Measurements from ENCODE around the gene OLFM2. TPM values are rescaled to one million over a fixed set of nuclear protein-coding genes. Genes with fewer than 3 reads are reported as not detected.

Gene OLFM2
- total and polyA plus RNA-seq, 2 experiments from 2014 or later: 58.1 to 117 TPM

DNA sequence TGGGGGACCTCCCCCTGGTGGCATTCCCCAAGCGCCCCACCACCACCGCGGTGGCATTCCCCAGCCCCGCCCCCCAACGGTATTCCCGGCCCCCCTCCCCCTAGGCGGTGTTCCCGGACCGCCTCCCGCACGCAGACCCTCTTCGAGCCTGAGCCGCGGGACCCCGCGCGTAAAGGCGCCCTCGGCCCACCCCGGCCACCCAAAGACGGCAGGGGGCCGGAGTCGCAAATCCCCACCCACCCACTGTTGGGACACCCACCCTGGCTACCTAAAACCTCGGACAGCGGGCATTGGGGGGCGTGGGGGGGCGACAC, 22.4 kb downstream of the OLFM2 start:
- no peak for TF ChIP-seq ZNF331 (CRISPR knock-in tag; IDR thresholded peaks at IDR 0.05; ENCODE audit: low read depth)
- TF ChIP-seq STAT1 (IDR thresholded peaks at IDR 0.05; ENCODE audit: unreplicated experiment): no peak
- no peak for TF ChIP-seq CREB1 (CRISPR knock-in tag; IDR thresholded peaks at IDR 0.05; ENCODE audit: low read depth)
- TF ChIP-seq EZH2phosphoT487 (IDR thresholded peaks at IDR 0.05; ENCODE audit: unreplicated experiment): no peak
- TF ChIP-seq NANOG (IDR thresholded peaks at IDR 0.05; ENCODE audit: borderline replicate concordance): no peak
- no peak for TF ChIP-seq JUNB (IDR thresholded peaks at IDR 0.05; ENCODE audit: unreplicated experiment)
- TF ChIP-seq, protein P1, sequence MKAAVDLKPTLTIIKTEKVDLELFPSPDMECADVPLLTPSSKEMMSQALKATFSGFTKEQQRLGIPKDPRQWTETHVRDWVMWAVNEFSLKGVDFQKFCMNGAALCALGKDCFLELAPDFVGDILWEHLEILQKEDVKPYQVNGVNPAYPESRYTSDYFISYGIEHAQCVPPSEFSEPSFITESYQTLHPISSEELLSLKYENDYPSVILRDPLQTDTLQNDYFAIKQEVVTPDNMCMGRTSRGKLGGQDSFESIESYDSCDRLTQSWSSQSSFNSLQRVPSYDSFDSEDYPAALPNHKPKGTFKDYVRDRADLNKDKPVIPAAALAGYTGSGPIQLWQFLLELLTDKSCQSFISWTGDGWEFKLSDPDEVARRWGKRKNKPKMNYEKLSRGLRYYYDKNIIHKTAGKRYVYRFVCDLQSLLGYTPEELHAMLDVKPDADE (IDR thresholded peaks at IDR 0.05): no peak
- TF ChIP-seq EZH2 (IDR thresholded peaks at IDR 0.05; ENCODE audit: low read depth, unreplicated experiment): no peak
- no peak for TF ChIP-seq ZNF114 (CRISPR knock-in tag; IDR thresholded peaks at IDR 0.05)
- TF ChIP-seq, protein P2, sequence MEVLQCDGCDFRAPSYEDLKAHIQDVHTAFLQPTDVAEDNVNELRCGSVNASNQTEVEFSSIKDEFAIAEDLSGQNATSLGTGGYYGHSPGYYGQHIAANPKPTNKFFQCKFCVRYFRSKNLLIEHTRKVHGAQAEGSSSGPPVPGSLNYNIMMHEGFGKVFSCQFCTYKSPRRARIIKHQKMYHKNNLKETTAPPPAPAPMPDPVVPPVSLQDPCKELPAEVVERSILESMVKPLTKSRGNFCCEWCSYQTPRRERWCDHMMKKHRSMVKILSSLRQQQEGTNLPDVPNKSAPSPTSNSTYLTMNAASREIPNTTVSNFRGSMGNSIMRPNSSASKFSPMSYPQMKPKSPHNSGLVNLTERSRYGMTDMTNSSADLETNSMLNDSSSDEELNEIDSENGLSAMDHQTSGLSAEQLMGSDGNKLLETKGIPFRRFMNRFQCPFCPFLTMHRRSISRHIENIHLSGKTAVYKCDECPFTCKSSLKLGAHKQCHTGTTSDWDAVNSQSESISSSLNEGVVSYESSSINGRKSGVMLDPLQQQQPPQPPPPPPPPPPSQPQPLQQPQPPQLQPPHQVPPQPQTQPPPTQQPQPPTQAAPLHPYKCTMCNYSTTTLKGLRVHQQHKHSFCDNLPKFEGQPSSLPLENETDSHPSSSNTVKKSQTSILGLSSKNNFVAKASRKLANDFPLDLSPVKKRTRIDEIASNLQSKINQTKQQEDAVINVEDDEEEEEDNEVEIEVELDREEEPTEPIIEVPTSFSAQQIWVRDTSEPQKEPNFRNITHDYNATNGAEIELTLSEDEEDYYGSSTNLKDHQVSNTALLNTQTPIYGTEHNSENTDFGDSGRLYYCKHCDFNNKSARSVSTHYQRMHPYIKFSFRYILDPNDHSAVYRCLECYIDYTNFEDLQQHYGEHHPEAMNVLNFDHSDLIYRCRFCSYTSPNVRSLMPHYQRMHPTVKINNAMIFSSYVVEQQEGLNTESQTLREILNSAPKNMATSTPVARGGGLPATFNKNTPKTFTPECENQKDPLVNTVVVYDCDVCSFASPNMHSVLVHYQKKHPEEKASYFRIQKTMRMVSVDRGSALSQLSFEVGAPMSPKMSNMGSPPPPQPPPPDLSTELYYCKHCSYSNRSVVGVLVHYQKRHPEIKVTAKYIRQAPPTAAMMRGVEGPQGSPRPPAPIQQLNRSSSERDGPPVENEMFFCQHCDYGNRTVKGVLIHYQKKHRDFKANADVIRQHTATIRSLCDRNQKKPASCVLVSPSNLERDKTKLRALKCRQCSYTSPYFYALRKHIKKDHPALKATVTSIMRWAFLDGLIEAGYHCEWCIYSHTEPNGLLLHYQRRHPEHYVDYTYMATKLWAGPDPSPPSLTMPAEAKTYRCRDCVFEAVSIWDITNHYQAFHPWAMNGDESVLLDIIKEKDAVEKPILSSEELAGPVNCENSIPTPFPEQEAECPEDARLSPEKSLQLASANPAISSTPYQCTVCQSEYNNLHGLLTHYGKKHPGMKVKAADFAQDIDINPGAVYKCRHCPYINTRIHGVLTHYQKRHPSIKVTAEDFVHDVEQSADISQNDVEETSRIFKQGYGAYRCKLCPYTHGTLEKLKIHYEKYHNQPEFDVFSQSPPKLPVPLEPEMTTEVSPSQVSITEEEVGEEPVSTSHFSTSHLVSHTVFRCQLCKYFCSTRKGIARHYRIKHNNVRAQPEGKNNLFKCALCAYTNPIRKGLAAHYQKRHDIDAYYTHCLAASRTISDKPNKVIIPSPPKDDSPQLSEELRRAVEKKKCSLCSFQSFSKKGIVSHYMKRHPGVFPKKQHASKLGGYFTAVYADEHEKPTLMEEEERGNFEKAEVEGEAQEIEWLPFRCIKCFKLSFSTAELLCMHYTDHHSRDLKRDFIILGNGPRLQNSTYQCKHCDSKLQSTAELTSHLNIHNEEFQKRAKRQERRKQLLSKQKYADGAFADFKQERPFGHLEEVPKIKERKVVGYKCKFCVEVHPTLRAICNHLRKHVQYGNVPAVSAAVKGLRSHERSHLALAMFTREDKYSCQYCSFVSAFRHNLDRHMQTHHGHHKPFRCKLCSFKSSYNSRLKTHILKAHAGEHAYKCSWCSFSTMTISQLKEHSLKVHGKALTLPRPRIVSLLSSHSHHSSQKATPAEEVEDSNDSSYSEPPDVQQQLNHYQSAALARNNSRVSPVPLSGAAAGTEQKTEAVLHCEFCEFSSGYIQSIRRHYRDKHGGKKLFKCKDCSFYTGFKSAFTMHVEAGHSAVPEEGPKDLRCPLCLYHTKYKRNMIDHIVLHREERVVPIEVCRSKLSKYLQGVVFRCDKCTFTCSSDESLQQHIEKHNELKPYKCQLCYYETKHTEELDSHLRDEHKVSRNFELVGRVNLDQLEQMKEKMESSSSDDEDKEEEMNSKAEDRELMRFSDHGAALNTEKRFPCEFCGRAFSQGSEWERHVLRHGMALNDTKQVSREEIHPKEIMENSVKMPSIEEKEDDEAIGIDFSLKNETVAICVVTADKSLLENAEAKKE (CRISPR knock-in tag; IDR thresholded peaks at IDR 0.05): no peak
- TF ChIP-seq, protein P3, sequence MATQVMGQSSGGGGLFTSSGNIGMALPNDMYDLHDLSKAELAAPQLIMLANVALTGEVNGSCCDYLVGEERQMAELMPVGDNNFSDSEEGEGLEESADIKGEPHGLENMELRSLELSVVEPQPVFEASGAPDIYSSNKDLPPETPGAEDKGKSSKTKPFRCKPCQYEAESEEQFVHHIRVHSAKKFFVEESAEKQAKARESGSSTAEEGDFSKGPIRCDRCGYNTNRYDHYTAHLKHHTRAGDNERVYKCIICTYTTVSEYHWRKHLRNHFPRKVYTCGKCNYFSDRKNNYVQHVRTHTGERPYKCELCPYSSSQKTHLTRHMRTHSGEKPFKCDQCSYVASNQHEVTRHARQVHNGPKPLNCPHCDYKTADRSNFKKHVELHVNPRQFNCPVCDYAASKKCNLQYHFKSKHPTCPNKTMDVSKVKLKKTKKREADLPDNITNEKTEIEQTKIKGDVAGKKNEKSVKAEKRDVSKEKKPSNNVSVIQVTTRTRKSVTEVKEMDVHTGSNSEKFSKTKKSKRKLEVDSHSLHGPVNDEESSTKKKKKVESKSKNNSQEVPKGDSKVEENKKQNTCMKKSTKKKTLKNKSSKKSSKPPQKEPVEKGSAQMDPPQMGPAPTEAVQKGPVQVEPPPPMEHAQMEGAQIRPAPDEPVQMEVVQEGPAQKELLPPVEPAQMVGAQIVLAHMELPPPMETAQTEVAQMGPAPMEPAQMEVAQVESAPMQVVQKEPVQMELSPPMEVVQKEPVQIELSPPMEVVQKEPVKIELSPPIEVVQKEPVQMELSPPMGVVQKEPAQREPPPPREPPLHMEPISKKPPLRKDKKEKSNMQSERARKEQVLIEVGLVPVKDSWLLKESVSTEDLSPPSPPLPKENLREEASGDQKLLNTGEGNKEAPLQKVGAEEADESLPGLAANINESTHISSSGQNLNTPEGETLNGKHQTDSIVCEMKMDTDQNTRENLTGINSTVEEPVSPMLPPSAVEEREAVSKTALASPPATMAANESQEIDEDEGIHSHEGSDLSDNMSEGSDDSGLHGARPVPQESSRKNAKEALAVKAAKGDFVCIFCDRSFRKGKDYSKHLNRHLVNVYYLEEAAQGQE (IDR thresholded peaks at IDR 0.05; ENCODE audit: unreplicated experiment): no peak
- TF ChIP-seq, protein P4, sequence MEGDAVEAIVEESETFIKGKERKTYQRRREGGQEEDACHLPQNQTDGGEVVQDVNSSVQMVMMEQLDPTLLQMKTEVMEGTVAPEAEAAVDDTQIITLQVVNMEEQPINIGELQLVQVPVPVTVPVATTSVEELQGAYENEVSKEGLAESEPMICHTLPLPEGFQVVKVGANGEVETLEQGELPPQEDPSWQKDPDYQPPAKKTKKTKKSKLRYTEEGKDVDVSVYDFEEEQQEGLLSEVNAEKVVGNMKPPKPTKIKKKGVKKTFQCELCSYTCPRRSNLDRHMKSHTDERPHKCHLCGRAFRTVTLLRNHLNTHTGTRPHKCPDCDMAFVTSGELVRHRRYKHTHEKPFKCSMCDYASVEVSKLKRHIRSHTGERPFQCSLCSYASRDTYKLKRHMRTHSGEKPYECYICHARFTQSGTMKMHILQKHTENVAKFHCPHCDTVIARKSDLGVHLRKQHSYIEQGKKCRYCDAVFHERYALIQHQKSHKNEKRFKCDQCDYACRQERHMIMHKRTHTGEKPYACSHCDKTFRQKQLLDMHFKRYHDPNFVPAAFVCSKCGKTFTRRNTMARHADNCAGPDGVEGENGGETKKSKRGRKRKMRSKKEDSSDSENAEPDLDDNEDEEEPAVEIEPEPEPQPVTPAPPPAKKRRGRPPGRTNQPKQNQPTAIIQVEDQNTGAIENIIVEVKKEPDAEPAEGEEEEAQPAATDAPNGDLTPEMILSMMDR (conservative IDR thresholded peaks at IDR 0.05; ENCODE audit: low read depth in 2 of 2): no peak
- TF ChIP-seq POLR2AphosphoS5 (IDR thresholded peaks at IDR 0.05; ENCODE audit: low read depth): no peak
- peaks cover 35% of the 10 kb centered on the region for H4K20me1 ChIP-seq (replicated peaks; ENCODE audit: insufficient read depth)
- Mint-ChIP-seq H3K4me3 (peak overlapping the region; percentile 75), H3K27ac (no peak overlapping the region), H3K36me3 (ENCODE audit: low read depth) (peaks cover 12% of the 10 kb centered on the region), H3K9me3 (no peaks in the 10 kb centered on the region; the same call in 2 of the 3 replicates), H3K4me1 (peaks cover 24% of the 10 kb centered on the region), H3K27me3 (ENCODE audit: insufficient read depth, low read depth, poor library complexity) (peaks cover 19% of the 10 kb centered on the region)
- DNase-seq (ENCODE audit: low spot score) (peak; percentile 61), ATAC-seq (peak; percentile 24)
- 0 out of 2 replicates have a peak, but pooled peaks cover 4% of the 10 kb centered on the region for H3F3A ChIP-seq (replicated peaks; ENCODE audit: low read depth)
- H3K36me3 ChIP-seq (ENCODE audit: insufficient read depth): no peaks in the 10 kb centered on the region
- peaks cover 51% of the 10 kb centered on the region for H3K79me2 ChIP-seq (replicated peaks; ENCODE audit: insufficient read depth)
- no peaks in the 10 kb centered on the region for H3K9me2 ChIP-seq (ENCODE audit: insufficient read depth)
- H3K4me1 ChIP-seq (ENCODE audit: insufficient read depth): peaks cover 15% of the 10 kb centered on the region
- no peak overlapping the region for H2AFZ ChIP-seq
- H3K4me2 ChIP-seq: peak overlapping the region; percentile 99
- H3K4me3 ChIP-seq: peak overlapping the region; percentile 79
- no peak overlapping the region for H3K27ac ChIP-seq (ENCODE audit: low read depth)
- peaks cover 8% of the 10 kb centered on the region; the same call in 1 of the 2 replicates for H3K27me3 ChIP-seq (ENCODE audit: insufficient read depth)
